CD4-positive, alpha-beta memory T cell (primary cell): ENCODE measurements around the gene PTPRG. TPM values are rescaled to one million over a fixed set of nuclear protein-coding genes. Genes with fewer than 3 reads are reported as not detected.

Experiments
- CTCF ChIA-PET: fragments of 350-600 bp; sonication (Branson Sonifier 250); formaldehyde crosslinking; loops from one replicate; lab custom pipeline; 2021; ENCODE audit warnings: inconsistent platforms; ENCODE audit not compliant: partially characterized antibody; lab: Charles Lee
- POLR2A ChIA-PET: fragments of 350-600 bp; sonication (Branson Sonifier 250); formaldehyde crosslinking; loops from one replicate; lab custom pipeline; 2021; ENCODE audit not compliant: partially characterized antibody; lab: Charles Lee
- DNase-seq, 5 donors: peaks; one replicate each; pipeline versions ENCODE4 v3.0.0 to v3.0.0-alpha.2; 2020 to 2022; ENCODE audit warnings: mixed read lengths in 1 of 5
- H3K27ac ChIP-seq: one replicate; pipeline ENCODE4 v1.7.0; 2013; ENCODE audit warnings: low read depth, low read length
- H3K27me3 ChIP-seq: 2 replicates; pipeline ENCODE4 v1.7.0; 2013; ENCODE audit warnings: mild to moderate bottlenecking, low read length, moderate library complexity; ENCODE audit not compliant: insufficient read depth
- H3K36me3 ChIP-seq: 2 replicates; pipeline ENCODE4 v1.7.0; 2013; ENCODE audit warnings: mild to moderate bottlenecking, low read length, moderate library complexity; ENCODE audit not compliant: insufficient read depth
- H3K4me1 ChIP-seq: 2 replicates; pipeline ENCODE4 v1.7.0; 2013; ENCODE audit warnings: mild to moderate bottlenecking, low read length, moderate library complexity; ENCODE audit not compliant: insufficient read depth
- H3K4me3 ChIP-seq, 2 donors: one replicate each; pipeline ENCODE4 v1.7.0; 2013; ENCODE audit warnings: low read length in 2 of 2, mild to moderate bottlenecking in 1 of 2
- H3K9me3 ChIP-seq, 2 donors: one replicate each; pipeline ENCODE4 v1.7.0; 2013; ENCODE audit warnings: low read length in 2 of 2, control low read depth in 1 of 2; ENCODE audit not compliant: control insufficient read depth in 1 of 2
- H3K27ac Mint-ChIP-seq, 7 donors: one replicate each; pipeline ENCODE4 v1.8.0; 2020 to 2021; ENCODE audit warnings: mixed read lengths in 7 of 7, mild to moderate bottlenecking in 6 of 7, inconsistent platforms in 3 of 7, moderate library complexity in 3 of 7
- H3K27me3 Mint-ChIP-seq, 2 donors: one replicate each; pipeline ENCODE4 v1.8.0; 2020 to 2021; ENCODE audit warnings: mixed read lengths in 2 of 2
- H3K36me3 Mint-ChIP-seq, 2 donors: one replicate each; pipeline ENCODE4 v1.8.0; 2020 to 2021; ENCODE audit warnings: mixed read lengths in 2 of 2, inconsistent platforms in 1 of 2, mild to moderate bottlenecking in 1 of 2
- H3K4me1 Mint-ChIP-seq, 4 donors: one replicate each; pipeline ENCODE4 v1.8.0; 2020 to 2021; ENCODE audit warnings: mixed read lengths in 4 of 4, mild to moderate bottlenecking in 1 of 4
- H3K4me3 Mint-ChIP-seq, 8 donors: one replicate each; pipeline ENCODE4 v1.8.0; 2020 to 2021; ENCODE audit warnings: mixed read lengths in 8 of 8, mild to moderate bottlenecking in 7 of 8, moderate library complexity in 6 of 8, inconsistent platforms in 3 of 8
- H3K9me3 Mint-ChIP-seq, 8 donors: one replicate each; pipeline ENCODE4 v1.8.0; 2020 to 2021; ENCODE audit warnings: mixed read lengths in 8 of 8, mild to moderate bottlenecking in 5 of 8, inconsistent platforms in 3 of 8, moderate library complexity in 1 of 8
- intact Hi-C: fragments of 100-400 bp; cut with micrococcal nuclease; formaldehyde crosslinking; loops from one replicate; pipeline ENCODE4 v1.15.1; 2023
- polyA plus RNA-seq, 2 donors: library from polyadenylated mRNA; unstranded; fragments of 300-500 nt; fragmentation: Illumina TruSeq; gene quantifications; one replicate each; pipeline ENCODE4 v1.2.3, GENCODE V29; 2021
- total RNA-seq, 2 experiments: library from RNA; stranded (reverse); gene quantifications; one replicate each; pipeline ENCODE4 v1.2.3, GENCODE V29; 2021

Gene PTPRG
- total and polyA plus RNA-seq, 4 experiments from 2014 or later: not detected

DNA sequence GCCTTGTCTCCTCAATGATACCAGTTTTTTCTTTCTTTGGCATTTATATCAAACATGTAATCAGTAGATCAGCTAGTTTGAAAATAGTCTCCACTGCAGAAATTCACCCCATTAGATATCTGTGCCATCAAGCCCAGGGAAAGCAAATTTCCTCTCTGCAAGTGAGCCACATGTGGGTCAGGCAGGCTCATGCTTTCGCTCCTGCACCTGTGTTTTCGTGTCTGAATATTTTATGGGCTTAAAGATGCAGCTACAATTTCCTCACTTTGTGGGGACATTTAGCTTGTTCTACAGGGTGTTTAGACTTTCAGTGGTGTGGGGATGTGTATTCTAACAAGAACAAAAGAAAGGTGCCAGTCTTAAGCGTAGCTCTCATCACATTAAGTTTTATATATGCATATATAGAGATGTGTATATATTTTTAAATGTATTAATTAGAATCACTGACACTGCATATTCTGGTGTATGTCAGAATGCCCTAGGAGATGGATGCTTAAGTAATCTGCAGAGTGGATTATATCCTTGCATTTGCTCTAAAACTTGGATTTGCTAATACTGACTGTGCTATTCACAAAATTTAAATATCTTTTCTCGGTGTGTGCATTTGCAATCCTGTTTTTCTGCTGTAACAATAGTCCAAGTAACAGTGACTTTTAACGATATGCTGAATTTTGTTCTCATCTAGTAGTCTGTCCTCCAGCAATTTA is 372.6 kb downstream of the PTPRG start:
- Mint-ChIP-seq H3K4me3 (no peak overlapping the region), H3K4me1 (no peaks in the 10 kb centered on the region), H3K36me3 (no peaks in the 10 kb centered on the region), H3K27me3 (no peaks in the 10 kb centered on the region), H3K27ac (no peak overlapping the region), H3K9me3 (peaks cover 0 to 6% (median 3%) of the 10 kb centered on the region in 8 donors)
- H3K4me1 ChIP-seq: no peaks in the 10 kb centered on the region
- H3K27me3 ChIP-seq: no peaks in the 10 kb centered on the region
- H3K36me3 ChIP-seq: no peaks in the 10 kb centered on the region
- H3K9me3 ChIP-seq: no peaks in the 10 kb centered on the region
- intact Hi-C loops: no loop called here
- H3K4me3 ChIP-seq: no peak overlapping the region
- H3K27ac ChIP-seq: no peak overlapping the region
- no peak for DNase-seq
- ChIA-PET CTCF (no interaction called here), POLR2A (no interaction called here)

DNA sequence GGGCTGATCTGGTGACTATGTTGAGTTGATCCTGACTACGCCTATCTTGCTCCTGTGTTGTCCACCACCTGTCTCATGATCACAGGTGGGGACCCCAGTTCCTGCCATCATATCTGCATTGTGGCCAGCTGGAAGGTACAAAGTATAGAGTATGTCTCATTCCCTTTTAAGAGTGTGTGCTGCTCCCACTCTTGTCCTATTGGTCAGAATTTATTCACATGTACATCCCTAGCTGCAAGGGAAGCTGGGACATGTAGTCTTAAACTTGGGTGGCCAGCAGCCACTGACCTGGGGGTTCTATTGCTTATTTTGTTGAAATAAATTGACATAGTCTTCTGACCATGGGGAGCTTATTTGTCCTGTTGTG is 373.1 kb downstream of the PTPRG start:
- Mint-ChIP-seq H3K27me3 (no peaks in the 10 kb centered on the region), H3K4me3 (no peak overlapping the region), H3K9me3 (peaks cover 0 to 6% (median 3%) of the 10 kb centered on the region in 8 donors), H3K4me1 (no peaks in the 10 kb centered on the region), H3K36me3 (no peaks in the 10 kb centered on the region), H3K27ac (no peak overlapping the region)
- ChIA-PET CTCF (no interaction called here), POLR2A (no interaction called here)
- no peak overlapping the region for H3K4me3 ChIP-seq
- no peaks in the 10 kb centered on the region for H3K4me1 ChIP-seq
- intact Hi-C loops: no loop called here
- no peaks in the 10 kb centered on the region for H3K36me3 ChIP-seq
- no peaks in the 10 kb centered on the region for H3K9me3 ChIP-seq
- H3K27me3 ChIP-seq: no peaks in the 10 kb centered on the region
- H3K27ac ChIP-seq: no peak overlapping the region
- DNase-seq: no peak

DNA sequence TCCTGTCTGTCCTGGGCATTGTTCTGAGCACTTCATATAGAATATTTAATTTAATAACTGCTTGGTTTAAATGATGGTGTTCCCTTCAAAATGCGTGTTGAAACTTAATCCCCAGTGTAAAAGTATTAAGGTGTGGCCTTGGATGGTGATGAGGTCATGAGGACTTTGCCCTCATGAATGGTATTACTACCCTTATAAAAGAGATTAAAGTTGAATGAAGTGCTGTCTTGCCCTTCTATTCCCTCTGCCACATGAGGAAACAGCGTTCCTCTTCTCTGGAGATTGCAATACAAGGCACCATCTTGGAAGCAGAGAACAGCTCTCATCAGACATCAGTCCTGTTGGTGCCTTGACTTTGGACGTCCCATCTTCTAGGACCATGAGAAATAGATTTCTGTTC is 374.4 kb downstream of the PTPRG start:
- intact Hi-C loops: no loop called here
- CTCF ChIA-PET: no interaction called here
- no peaks in the 10 kb centered on the region for H3K36me3 Mint-ChIP-seq
- Histone ChIP-seq H3K27ac (no peak overlapping the region), H3K9me3 (no peaks in the 10 kb centered on the region), H3K4me3 (no peak overlapping the region), H3K36me3 (no peaks in the 10 kb centered on the region), H3K27me3 (no peaks in the 10 kb centered on the region), H3K4me1 (no peaks in the 10 kb centered on the region)
- no peak for DNase-seq
- POLR2A ChIA-PET: no interaction called here
- no peak overlapping the region for H3K27ac Mint-ChIP-seq
- no peaks in the 10 kb centered on the region for H3K27me3 Mint-ChIP-seq
- H3K4me1 Mint-ChIP-seq: no peaks in the 10 kb centered on the region
- H3K9me3 Mint-ChIP-seq: peaks cover 0 to 6% (median 3%) of the 10 kb centered on the region in 8 donors
- H3K4me3 Mint-ChIP-seq: no peak overlapping the region

DNA sequence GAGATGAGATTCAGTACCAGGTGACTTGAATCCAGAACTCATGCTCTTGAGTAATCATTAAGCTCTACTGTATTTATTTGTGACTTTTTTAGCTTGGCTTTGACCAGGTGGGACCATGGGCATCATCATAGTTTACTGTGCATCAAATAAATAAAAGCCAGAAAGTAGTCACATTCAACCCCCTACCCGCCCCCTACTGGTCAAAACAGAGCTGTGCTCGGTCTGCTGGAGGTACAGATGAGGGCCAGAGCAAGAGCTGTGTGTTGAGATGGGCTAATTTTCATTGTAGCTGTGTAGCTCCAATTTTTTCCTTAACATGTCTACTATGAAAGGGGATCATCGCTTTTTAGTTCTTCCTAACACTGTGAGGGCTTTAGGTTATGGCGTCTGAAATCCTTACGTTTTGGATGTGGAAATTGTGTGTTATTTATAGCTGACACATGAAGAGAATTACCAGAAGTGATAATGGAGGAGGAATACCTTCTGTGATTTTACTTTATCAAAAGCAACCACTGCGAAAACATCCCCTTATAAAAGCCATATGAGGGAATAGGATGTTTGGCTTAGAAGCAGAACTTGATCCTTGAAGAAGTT is 375.1 kb downstream of the PTPRG start:
- POLR2A ChIA-PET: no interaction called here
- no peaks in the 10 kb centered on the region for H3K36me3 Mint-ChIP-seq

DNA sequence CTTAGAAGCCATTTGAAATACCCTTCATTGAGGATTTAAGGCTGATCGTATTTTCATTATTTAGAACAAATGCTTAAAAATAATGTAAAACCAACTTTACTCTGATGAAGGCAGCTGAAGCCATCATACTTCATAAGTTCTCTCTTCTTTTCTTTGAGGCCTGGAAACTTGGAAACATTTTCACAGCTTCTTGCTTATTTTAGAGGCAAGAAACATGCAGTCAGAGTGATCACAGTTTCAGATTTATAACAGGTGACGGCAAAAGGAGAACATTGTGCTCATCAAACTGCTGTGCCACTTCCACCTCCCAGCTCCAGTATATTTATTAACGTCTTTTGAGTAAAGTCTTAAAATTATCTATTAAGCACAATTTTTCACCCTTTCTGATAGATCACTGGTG is 376.1 kb downstream of the PTPRG start:
- Mint-ChIP-seq H3K27me3 (no peaks in the 10 kb centered on the region), H3K36me3 (no peaks in the 10 kb centered on the region), H3K27ac (no peak overlapping the region), H3K4me3 (no peak overlapping the region), H3K4me1 (no peaks in the 10 kb centered on the region), H3K9me3 (peaks cover 0 to 4% (median 3%) of the 10 kb centered on the region in 8 donors)
- ChIA-PET CTCF (no interaction called here), POLR2A (no interaction called here)
- no peaks in the 10 kb centered on the region for H3K9me3 ChIP-seq
- no peaks in the 10 kb centered on the region for H3K4me1 ChIP-seq
- H3K36me3 ChIP-seq: no peaks in the 10 kb centered on the region
- no peak overlapping the region for H3K4me3 ChIP-seq
- no peaks in the 10 kb centered on the region for H3K27me3 ChIP-seq
- no peak for DNase-seq
- no peak overlapping the region for H3K27ac ChIP-seq
- intact Hi-C loops: no loop called here

More for the DNA sequence above, 375.1 kb downstream of the PTPRG start:
- no peak overlapping the region for H3K4me3 ChIP-seq
- no peaks in the 10 kb centered on the region for H3K4me1 ChIP-seq
- Mint-ChIP-seq H3K27me3 (no peaks in the 10 kb centered on the region), H3K4me1 (no peaks in the 10 kb centered on the region), H3K9me3 (peaks cover 0 to 4% (median 3%) of the 10 kb centered on the region in 8 donors), H3K4me3 (no peak overlapping the region), H3K27ac (no peak overlapping the region)
- no peaks in the 10 kb centered on the region for H3K9me3 ChIP-seq
- CTCF ChIA-PET: no interaction called here
- peak in 1 of 5 donors; percentile 0 for DNase-seq
- no peaks in the 10 kb centered on the region for H3K27me3 ChIP-seq
- no peaks in the 10 kb centered on the region for H3K36me3 ChIP-seq
- intact Hi-C loops: no loop called here
- no peak overlapping the region for H3K27ac ChIP-seq

DNA sequence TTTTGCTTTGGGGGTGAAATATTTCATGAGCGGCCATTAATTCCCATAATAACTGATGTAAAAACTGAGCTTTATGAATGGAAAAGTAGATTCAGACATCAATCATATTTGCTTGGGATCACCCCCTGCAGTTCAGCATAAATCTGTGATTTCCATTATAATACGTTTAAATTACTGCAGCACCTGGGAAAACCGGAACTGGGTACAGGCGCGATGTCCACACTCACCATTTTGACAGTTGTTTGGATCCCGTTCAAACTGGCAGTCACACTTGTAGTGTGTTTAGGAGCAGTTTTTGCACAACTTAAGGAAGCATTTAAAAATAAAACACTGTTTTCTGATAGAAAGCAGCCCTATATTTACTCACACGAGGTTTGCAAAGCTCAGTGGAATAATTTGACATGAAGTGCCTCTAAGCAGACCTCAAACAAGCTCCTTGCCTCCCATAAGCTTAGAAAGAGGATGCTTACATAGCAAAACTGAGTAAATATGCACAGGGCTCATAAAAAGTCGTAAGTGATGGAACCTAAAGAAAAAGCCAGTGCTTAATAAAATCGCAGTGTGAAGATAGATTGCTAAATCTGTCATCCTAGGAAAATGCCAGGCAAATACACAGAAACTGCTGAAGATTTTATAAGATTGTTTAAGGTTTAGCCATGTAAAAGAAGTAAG is 377.6 kb downstream of the PTPRG start:
- H3K27ac ChIP-seq: no peak overlapping the region
- no peaks in the 10 kb centered on the region for H3K36me3 ChIP-seq
- no peaks in the 10 kb centered on the region for H3K27me3 ChIP-seq
- Mint-ChIP-seq H3K27me3 (no peaks in the 10 kb centered on the region), H3K9me3 (peaks cover 0 to 6% (median 3%) of the 10 kb centered on the region in 8 donors), H3K4me1 (no peaks in the 10 kb centered on the region), H3K36me3 (no peaks in the 10 kb centered on the region), H3K4me3 (no peak overlapping the region), H3K27ac (no peak overlapping the region)
- H3K4me1 ChIP-seq: no peaks in the 10 kb centered on the region
- POLR2A ChIA-PET: no interaction called here
- CTCF ChIA-PET: no interaction called here
- no peak overlapping the region for H3K4me3 ChIP-seq
- no peak for DNase-seq
- H3K9me3 ChIP-seq: no peaks in the 10 kb centered on the region
- intact Hi-C loops: no loop called here

DNA sequence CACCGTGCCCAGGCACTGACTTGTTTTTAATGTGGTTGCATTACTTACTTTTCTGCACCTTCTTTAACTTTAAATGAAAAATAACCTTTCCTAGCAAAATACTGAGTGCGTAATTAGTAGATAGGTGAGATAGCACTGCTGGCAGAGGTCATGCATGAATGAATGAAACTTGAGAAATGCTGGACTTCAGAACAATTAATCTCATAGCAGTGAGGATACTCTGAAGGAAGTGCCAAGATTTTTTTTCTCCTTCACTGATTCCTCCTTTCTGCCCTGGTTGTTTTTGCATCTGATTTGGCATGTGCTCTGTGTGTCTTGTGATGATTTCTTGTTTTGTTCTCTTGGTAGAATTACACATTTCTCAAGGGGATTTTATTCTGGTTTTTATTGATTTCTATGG is 378.9 kb downstream of the PTPRG start:
- no peaks in the 10 kb centered on the region for H3K36me3 ChIP-seq
- no peaks in the 10 kb centered on the region for H3K4me1 Mint-ChIP-seq
- H3K27me3 Mint-ChIP-seq: no peaks in the 10 kb centered on the region
- H3K27ac ChIP-seq: no peak overlapping the region
- no peak overlapping the region for H3K27ac Mint-ChIP-seq
- ChIA-PET POLR2A (no interaction called here), CTCF (no interaction called here)
- H3K4me1 ChIP-seq: no peaks in the 10 kb centered on the region
- no peaks in the 10 kb centered on the region for H3K27me3 ChIP-seq
- H3K36me3 Mint-ChIP-seq: no peaks in the 10 kb centered on the region
- H3K9me3 Mint-ChIP-seq: peaks cover 0 to 6% (median 2%) of the 10 kb centered on the region in 8 donors
- DNase-seq: no peak
- no peak overlapping the region for H3K4me3 Mint-ChIP-seq
- no peaks in the 10 kb centered on the region for H3K9me3 ChIP-seq
- intact Hi-C loops: no loop called here
- H3K4me3 ChIP-seq: no peak overlapping the region
